Stimulated activated CD8-positive, alpha-beta memory T cell treated with anti-CD3 and anti-CD28 coated beads, Interleukin-4, amount 100 ng/mL, for 1 hour (primary cell): Measurements from ENCODE around the gene NUDT5.
"Not testable (repeated sequence)": the region's sequence is repeated elsewhere in the genome, so short reads cannot be mapped to it uniquely, and the experiment has no call there.

Source experiments
- DNase-seq, 2 donors: peaks; one replicate each; pipeline ENCODE4 v3.0.0-alpha.2; 2020; ENCODE audit warnings: low read depth in 2 of 2, low spot score in 1 of 2

Gene NUDT5

DNA sequence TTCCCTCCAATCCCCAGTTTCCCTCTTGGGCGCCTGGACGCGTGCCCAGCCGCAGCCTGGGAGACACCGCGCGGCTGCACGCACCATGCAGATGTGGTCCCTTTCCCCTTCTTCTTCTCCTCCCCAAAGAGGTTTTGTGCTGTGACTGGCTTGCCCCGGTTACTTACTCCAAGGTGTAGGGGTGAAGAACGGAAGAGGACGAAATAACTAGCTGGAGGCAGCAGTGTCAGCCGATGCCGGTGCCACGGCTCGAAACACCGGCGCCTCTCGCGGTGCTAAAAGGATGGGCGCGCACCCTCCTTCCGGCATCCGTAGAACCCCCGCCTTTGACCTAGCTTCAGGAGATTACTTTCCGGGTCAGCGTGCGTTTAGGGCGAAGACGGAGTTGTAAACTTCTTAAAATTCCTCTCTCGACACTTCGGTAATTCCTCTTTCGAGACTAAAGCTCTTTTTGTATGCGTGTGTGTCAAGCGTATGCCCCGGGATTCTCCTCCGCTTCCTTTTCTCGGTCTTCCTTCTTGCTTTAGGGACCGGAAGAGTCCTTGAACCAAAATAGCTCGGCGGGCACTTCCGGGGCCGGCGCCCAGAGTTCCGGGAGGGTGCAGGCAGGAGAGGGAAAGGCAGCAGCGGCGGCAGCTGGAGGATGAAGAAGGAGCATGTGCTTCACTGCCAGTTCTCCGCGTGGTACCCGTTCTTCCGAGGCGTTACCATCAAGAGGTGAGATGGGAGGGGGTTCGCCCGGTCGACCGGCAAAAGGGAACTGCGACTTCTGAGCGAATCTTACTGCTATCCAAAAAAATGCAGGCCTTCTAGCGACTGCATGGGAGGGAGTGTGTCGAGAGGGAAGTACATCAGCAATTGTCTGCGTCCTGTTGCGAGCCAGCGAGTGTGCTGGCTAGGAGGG is at the start of gene NUDT5, which contains the start of gene CDC123:
Gene NUDT5 (minus strand): TSS at position 289 of the 904 bp plus-strand sequence. CDS start 9,600 bp downstream, outside the sequence.
Gene CDC123 (plus strand): TSS at position 586 of the 904 bp plus-strand sequence. CDS start 58 bp downstream, at position 644.
- DNase-seq = peak; percentile 44 to 66

DNA sequence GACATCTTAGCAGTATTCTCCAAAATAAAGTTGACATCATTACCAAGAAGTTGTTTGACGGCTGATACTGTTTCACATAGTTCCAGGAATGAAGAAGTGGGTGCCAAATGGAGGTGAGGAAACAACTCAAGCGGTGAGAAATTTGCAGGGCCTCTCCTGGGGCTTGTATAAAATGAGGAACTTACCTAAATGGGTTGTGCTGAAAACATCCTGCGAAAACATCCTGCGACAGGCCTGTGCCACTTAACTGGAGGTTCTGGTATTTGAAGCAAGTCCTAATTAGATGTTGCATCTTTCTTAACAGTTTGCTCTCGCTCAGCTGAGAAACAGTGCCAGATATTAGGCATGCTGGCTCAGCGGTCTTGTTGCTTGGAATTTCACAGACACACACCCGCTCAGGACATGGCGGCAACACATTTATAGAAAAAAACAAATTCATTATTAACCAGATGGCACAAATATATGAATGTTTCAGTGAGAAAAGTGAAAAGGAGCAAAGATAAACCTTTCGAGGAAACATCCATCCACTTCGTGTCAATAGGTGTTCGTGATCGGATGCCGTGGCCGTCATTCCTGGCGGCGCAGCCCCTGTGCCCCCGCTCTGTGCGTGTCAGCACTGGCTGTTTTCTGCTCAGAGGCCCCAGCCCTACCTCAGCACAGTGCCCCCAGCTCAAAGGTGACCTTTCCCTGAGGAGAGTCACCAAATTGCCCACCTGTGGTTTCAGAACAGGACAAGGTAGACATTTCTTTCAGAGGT is 48.4 kb upstream of the NUDT5 start:
- DNase-seq = no peak

DNA sequence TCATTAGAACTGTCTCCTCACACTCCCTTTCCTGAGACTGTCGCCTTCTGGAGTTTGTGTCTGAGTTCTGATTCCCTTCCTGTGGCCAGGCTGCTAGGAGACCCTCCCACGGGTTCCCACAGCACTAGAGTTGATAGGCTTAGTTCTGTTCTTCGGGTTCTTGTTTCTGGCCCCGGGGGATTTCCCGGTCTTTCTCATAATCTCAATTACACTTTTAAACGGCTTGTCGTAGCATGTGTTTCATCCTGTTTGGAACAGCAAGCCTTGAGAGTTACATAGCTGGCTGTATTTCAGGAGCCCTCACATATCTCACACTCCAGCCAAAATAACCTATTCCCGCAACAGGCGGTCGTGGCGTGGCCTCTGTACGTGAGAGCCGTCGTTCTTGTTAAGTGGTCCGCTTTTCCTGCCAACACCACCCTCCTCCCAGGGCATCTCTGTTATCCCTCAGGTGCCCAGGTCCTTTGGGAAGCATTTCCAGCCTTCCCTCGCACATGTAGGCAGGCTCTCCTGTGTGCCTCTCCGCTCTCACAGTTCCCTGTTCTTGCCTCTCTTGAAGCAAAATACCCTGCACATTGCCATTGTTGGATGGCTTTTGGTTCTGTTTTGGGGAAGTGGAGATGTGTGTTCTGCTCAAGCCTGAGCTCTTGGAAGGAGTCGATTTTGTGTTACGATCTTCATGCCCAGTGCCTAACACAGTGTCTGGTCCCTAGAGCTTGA is 46.3 kb upstream of the NUDT5 start:
- no peak for DNase-seq

DNA sequence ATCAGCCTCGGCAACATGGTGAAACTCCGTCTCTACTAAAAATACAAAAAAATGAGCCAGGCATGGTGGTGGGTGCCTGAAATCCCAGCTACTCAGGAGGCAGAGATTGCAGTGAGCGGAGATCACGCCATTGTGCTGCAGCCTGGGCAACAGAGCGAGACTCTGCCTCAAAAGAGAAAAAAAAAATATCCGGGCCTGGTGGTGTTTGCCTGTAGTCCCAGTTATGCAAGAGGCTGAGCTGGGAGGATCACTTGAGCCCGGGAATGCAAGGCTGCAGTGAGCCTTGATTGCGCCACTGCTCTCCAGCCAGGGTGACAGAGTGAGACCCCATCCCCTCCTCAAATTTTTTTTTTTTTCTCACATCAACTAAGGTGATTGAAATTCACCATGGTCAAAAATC is 43.1 kb upstream of the NUDT5 start:
- DNase-seq = no peak

DNA sequence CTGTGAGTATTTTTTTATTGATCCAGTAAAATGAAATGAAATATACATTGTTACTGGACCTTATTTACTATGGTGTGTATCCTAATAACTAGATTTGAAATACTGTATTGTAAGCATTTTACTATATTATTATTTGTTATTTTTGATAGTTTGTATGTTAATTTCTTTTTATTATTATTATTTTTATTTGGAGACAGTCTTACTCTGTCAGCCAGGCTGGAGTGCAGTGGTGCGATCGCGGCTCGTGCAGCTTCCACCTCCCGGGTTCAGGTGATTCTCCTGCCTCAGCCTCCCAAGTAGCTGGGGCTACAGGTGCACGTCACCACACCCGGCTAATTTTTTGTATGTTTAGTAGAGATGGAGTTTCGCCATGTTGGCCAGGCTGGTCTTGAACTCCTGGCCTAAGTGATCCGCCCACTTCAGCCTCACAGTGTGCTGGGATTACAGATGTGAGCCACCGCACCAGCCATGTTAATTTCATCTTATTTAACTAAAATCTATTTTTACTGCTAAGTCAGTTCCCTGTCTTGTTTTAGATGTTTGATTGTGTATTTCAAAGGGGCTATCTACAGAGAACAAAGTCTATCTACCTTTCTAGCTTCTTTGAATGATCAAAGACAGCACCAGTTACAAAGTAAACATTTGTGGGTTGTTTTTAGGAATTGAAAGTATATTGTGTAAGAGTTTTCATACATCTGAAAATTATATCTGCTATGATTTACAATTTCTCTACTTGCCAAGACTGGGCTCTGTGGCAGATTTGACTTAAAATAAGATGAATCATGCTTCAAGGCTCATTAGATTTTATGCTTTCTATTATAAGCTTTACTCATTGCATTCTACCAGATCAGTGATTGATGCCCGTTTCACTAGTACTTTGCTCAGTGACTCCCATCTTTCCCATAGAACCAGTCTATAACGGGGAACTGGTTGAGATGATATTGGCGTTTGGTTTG is 41.9 kb upstream of the NUDT5 start:
- DNase-seq = no peak

DNA sequence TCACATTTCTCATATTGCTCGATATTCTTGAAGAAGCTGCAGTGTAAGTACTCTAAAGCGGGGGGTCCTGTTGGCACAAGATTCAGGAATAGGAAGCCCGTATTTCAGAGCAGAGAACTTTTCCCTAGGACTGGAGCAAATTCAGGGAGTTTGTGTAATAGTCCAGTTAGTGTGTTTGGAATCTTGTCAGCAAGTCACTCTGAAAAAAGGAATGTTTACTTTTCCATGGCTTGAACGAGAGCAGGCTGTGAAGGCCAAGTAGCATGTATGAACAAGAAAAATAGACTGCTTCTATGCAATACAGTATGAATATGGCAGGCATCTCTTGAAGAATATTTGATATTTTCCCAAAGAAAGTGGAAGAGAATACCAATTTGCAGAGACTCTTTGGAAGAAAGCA is 40.1 kb upstream of the NUDT5 start:
- no peak for DNase-seq

DNA sequence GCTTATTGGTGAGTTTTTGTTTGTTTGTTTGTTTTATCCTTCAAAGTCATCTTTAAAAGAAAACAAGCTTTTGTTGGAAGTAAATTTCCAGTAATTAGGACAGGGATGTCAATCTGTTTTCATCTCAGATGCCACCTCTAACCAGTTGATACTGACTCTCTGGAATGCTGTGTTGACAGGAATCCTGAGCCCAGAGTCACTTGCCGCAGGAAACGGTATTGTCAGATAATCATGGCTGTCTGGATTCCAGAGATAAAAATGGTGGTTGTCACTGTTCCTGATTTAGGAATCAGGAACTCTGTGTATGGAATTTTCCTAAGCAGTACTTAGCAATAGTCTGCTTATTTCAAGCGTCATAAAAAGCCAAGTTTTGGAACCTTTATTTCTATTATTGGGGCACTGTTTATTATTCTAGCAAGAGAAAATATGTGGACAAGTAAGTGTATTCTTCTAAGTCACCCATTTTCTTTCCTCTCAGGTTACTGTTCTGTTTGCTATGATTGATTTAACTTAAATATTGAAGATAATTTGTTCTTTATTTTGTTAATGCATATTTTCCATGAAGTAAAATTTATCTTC is 39.5 kb upstream of the NUDT5 start:
- no peak for DNase-seq

DNA sequence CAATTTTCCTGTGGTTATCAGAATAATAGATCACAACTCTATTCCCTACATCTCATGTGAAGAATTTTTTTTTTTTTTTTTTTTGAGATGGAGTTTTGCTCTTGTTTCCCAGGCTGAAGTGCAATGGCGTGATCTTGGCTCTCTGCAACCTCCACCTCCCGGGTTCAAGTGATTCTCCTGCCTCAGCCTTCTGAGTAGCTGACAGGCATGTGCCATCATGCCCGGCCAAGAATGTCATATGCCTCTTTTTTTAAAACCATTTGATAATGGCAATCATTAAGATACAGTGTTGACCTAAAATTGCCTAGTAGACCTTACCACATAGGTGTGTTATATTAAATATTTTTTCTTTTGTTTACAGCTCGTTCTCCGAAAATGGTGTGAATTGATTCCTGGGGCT is 39.0 kb upstream of the NUDT5 start:
- not testable (repeated sequence) for DNase-seq

- no peak for DNase-seq
Observed at GRCh38 chr10:12228851-12229250, 33.2 kb upstream of the NUDT5 start.

- DNase-seq = not testable (repeated sequence)
Observed at GRCh38 chr10:12226438-12226837, 30.7 kb upstream of the NUDT5 start.

DNA sequence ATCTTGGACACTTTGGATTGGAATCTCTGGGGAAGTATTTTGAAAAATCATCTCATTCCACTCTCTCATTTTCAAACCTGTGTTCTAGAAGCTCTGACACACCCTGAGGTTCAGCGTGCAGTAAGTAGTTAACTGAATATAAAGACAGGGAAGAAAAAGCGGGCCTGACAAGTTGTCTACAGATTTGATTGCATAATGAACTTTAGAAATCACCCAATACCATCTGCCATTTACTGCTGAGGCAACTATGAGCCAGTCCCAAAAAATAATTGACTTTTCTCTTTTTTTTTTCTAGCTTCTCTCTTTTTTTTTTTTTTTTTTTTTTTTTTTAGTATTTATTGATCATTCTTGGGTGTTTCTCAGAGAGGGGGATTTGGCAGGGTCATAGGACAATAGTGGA is 29.8 kb upstream of the NUDT5 start:
- DNase-seq = no peak

DNA sequence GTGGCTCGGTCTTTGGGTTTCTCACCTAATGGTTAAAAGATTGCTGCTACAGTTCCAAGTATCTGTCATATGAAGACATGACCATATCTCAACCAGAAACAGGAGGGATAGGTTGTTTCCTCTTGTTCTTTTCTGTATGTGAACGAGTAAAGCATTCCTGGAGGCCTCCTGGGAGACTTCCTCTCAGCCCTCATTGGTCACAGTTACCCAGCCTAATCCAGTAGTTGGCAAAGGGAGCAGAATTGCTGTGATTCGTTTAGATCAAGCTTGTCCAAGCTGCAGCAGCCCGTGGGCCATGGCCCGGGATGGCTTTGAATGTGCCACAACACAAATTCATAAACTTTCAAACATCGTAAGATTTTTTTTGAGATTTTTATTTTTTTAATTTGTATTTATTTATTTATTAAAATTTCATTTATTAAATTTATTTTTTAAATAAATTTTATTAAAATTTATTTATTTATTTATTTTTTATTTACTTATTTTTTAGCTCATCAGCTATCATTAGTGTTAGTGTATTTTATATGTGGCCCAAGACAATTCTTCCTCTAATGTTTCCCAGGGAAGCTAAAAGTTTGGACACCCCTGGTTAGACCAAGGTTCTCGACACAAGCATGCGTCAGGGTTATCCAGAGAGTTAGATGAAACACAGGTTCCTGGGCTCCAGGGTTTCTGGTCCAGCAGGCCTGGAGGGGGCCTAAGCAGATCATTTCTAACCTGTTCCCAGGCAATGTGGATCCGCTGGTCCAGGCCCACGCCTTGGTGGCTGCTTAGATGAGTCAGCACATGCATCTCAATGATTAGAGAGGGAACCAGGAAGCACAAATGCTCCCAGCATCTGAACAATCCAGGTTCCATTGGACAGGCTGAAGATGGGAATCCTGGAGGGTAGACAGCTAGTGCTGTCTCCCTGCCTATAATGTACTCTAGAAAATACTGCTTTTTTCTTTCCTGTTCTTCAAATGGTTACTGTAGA is 25.9 kb upstream of the NUDT5 start:
- DNase-seq = no peak

GRCh38 chr10:12218991-12219390 is 23.3 kb upstream of the NUDT5 start:
- no peak for DNase-seq

GRCh38 chr10:12214763-12215218 is 19.1 kb upstream of the NUDT5 start:
- DNase-seq = no peak

GRCh38 chr10:12214093-12214492 is 18.4 kb upstream of the NUDT5 start:
- no peak for DNase-seq

GRCh38 chr10:12213621-12214020 is 17.9 kb upstream of the NUDT5 start:
- DNase-seq = no peak

- no peak for DNase-seq
Observed at GRCh38 chr10:12212454-12212853, 16.8 kb upstream of the NUDT5 start.

- no peak for DNase-seq
Observed at GRCh38 chr10:12208460-12208859, 12.8 kb upstream of the NUDT5 start.

GRCh38 chr10:12207114-12207513 is 11.4 kb upstream of the NUDT5 start:
- no peak for DNase-seq
